IgD-negative memory B cell (primary cell): ENCODE measurements around the gene TYMP. TPM values are rescaled to one million over a fixed set of nuclear protein-coding genes. Genes with fewer than 3 reads are reported as not detected.

Experiments
- H3K27ac Mint-ChIP-seq, 3 donors: one replicate each; pipeline ENCODE4 v1.8.0; 2020 to 2022; ENCODE audit warnings: mild to moderate bottlenecking in 3 of 3, mixed read lengths in 3 of 3, moderate library complexity in 1 of 3
- H3K27me3 Mint-ChIP-seq: one replicate; pipeline ENCODE4 v1.8.0; 2021; ENCODE audit warnings: mixed read lengths
- H3K36me3 Mint-ChIP-seq: one replicate; pipeline ENCODE4 v1.8.0; 2020; ENCODE audit warnings: mild to moderate bottlenecking, mixed read lengths
- H3K4me1 Mint-ChIP-seq, 3 donors: one replicate each; pipeline ENCODE4 v1.8.0; 2020 to 2022; ENCODE audit warnings: mixed read lengths in 3 of 3, mild to moderate bottlenecking in 1 of 3
- H3K4me3 Mint-ChIP-seq, 4 donors: one replicate each; pipeline ENCODE4 v1.8.0; 2020 to 2022; ENCODE audit warnings: mild to moderate bottlenecking in 4 of 4, mixed read lengths in 4 of 4, moderate library complexity in 3 of 4
- H3K9me3 Mint-ChIP-seq, 3 donors: one replicate each; pipeline ENCODE4 v1.8.0; 2020 to 2021; ENCODE audit warnings: mixed read lengths in 3 of 3, mild to moderate bottlenecking in 1 of 3
- polyA plus RNA-seq: library from polyadenylated mRNA; unstranded; fragments of 300-500 nt; fragmentation: Illumina TruSeq; gene quantifications from one replicate; pipeline ENCODE4 v1.2.3, GENCODE V29; 2021

Gene TYMP
- polyA plus RNA-seq, 1 donor from 2014 or later, result 56.8 TPM

DNA sequence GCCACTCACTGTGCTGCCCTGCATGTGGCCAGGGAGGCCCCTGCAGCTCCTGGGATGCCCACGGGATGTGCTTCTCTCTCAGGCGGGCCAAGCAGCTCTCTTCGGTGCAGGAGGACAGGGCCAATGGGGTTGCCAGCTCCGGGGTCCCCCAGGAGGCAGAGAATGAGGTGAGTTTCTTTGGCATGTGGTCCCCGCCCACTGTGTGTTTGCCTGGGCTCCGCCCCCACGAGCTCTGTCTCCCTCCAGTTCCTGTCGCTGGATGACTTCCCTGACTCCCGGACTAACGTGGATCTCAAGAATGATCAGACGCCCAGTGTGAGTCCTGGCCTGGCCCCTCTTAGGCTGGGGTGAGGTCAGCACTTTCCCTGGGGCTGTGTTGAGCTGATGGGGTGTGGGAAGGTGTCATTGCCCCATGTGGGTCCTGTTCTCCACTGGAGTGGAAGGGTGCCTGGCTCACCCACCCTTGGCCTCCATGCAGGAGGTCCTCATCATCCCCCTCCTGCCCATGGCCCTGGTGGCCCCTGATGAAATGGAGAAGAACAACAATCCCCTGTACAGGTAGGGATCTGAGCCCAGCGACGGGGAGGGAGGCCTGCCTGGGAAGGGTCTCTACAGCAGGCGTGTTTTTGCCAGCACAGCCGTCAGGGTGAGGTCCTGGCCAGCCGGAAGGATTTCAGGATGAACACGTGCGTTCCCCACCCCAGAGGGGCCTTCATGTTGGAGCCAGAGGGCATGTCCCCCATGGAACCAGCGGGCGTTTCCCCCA lies 12.1 kb downstream of the TYMP start:
- no peaks in the 10 kb centered on the region for H3K9me3 Mint-ChIP-seq

DNA sequence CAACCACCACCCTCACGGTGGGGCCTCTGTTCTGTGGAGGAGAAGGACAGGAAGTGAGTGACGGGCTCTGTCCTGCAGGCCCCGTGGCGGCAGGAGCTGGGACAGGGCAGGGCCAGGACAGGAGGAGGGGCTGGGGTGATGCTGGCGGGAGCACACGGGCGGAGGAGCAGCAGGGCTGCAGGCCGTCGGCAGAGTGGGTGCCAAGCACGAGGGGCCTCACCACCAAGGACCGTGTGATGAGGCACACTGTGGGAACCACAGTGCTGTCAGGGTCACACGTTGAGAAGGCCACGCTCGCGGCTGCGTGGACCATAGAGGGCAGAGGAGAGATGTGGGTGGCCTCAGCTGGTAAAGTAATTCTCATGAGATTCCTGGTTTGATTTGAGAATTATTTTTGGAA lies 12.9 kb downstream of the TYMP start:
- H3K9me3 Mint-ChIP-seq, result no peaks in the 10 kb centered on the region
- no peaks in the 10 kb centered on the region for H3K27me3 Mint-ChIP-seq
- H3K4me1 Mint-ChIP-seq, result peaks cover 0 to 5% (median 3%) of the 10 kb centered on the region in 3 donors
- no peak overlapping the region for H3K4me3 Mint-ChIP-seq
- no peaks in the 10 kb centered on the region for H3K36me3 Mint-ChIP-seq
- H3K27ac Mint-ChIP-seq, result no peak overlapping the region

More for the DNA sequence above, 12.1 kb downstream of the TYMP start:
- Mint-ChIP-seq H3K36me3 (no peaks in the 10 kb centered on the region), H3K27ac (no peak overlapping the region), H3K27me3 (no peaks in the 10 kb centered on the region), H3K4me1 (peaks cover 0 to 5% (median 3%) of the 10 kb centered on the region in 3 donors), H3K4me3 (no peak overlapping the region)

DNA sequence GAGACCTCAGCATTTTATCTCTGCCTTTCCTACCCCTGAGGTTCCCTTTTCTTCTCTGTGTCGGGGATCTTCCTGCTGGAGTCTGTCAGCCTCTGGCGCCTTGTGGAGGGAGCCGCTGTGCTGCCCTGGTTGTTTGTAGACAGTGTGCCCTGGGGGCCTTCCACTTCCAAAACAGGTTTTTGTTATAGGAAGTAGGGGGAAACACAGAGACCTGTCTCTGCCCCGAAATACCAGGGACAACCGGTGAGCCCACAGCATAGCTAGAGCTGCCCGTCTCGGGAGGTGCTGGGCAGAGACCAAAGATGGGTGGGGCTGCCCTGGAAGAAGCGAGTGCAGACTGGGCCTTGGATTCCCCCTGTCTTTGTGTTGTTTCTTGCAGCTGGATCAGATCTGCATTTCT lies 13.7 kb downstream of the TYMP start:
- no peaks in the 10 kb centered on the region for H3K9me3 Mint-ChIP-seq
- H3K36me3 Mint-ChIP-seq, result no peaks in the 10 kb centered on the region
- H3K4me3 Mint-ChIP-seq, result no peak overlapping the region
- peaks cover 0 to 5% (median 3%) of the 10 kb centered on the region in 3 donors for H3K4me1 Mint-ChIP-seq
- no peaks in the 10 kb centered on the region for H3K27me3 Mint-ChIP-seq
- peak overlapping the region in 1 of 3 donors; percentile 42 for H3K27ac Mint-ChIP-seq

- Mint-ChIP-seq H3K4me3 (no peak overlapping the region), H3K27me3 (no peaks in the 10 kb centered on the region)
Observed at GRCh38 chr22:50513175-50513574, 16.6 kb downstream of the TYMP start.

DNA sequence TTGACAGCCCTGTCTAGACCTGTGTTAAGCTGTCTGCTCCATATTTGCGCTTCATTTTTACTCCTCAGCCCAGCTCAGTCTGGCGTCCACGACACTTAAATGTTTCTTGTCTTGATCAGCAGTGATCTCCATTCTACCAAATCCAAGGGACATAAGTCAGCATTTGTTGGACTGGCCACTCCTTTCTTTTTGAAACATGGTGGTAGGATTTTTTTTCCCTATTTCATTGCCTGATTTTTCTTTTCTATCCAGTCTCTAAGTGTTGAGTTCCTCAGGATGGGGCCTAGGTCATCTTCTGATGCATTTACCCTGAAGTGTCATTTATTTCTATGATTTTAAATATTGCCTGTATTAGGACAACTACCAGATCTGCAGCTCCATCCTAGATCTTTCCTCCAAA lies 20.9 kb downstream of the TYMP start:
- no peaks in the 10 kb centered on the region for H3K9me3 Mint-ChIP-seq
- peak overlapping the region; percentile 84 to 98 (median 97) for H3K27ac Mint-ChIP-seq
- peak overlapping the region; percentile 90 to 99 (median 95) for H3K4me3 Mint-ChIP-seq
- peaks cover 9 to 14% (median 11%) of the 10 kb centered on the region in 3 donors for H3K4me1 Mint-ChIP-seq
- H3K27me3 Mint-ChIP-seq, result no peaks in the 10 kb centered on the region
- no peaks in the 10 kb centered on the region for H3K36me3 Mint-ChIP-seq

More at GRCh38 chr22:50513175-50513574, 16.6 kb downstream of the TYMP start:
- Mint-ChIP-seq H3K36me3 (no peaks in the 10 kb centered on the region), H3K27ac (peak overlapping the region in 2 of 3 donors; percentile 16 to 46), H3K9me3 (no peaks in the 10 kb centered on the region), H3K4me1 (peaks cover 9 to 14% (median 11%) of the 10 kb centered on the region in 3 donors)

- H3K36me3 Mint-ChIP-seq, result no peaks in the 10 kb centered on the region
- H3K9me3 Mint-ChIP-seq, result no peaks in the 10 kb centered on the region
Observed at GRCh38 chr22:50507991-50508884, 21.6 kb downstream of the TYMP start, which contains the start of gene NCAPH2. Gene NCAPH2, plus strand, starts transcription at chr22:50508224. Its CDS starts 114 bp downstream, at chr22:50508338.

DNA sequence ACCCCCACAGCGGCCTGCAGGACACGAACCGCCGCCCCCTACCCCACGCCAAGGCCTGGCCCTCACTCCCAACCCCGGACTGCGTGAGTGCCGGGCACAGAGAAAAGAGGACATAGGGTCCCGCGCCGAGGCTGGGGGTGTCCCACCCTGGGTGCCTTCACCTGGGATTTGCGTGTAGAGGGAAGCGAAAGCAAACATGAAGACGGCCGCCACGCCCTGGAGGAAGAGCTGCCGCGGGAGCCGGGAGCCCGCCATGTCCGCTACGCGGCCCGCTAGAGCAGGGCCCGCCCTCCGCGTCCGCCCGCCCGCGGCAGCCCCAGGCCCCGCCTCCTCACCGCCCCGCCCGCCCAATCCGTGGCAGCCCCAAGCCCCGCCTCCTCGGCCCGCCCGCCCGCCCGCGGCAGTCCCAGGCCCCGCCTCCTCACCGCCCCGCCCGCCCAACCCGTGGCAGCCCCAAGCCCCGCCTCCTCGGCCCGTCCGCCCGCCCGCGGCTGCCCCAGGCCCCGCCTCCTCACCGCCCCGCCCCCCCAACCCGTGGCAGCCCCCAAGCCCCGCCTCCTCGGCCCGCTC lies 22.3 kb downstream of the TYMP start, which contains the start of gene LMF2:
TSS of gene LMF2 (minus strand) at position 282 of the 570 bp plus-strand sequence. CDS start at position 255, 27 bp downstream.
- peak within 1 kb of the TSS; percentile 94 to 98 (median 97) for H3K27ac Mint-ChIP-seq
- H3K27me3 Mint-ChIP-seq, result no peaks in the 10 kb centered on the region
- no peaks in the 10 kb centered on the region for H3K36me3 Mint-ChIP-seq
- peaks cover 9 to 14% (median 10%) of the 10 kb centered on the region in 3 donors for H3K4me1 Mint-ChIP-seq
- H3K9me3 Mint-ChIP-seq, result no peaks in the 10 kb centered on the region
- H3K4me3 Mint-ChIP-seq, result peak within 1 kb of the TSS; percentile 94 to 99 (median 96)

More at GRCh38 chr22:50507991-50508884, 21.6 kb downstream of the TYMP start, which contains the start of gene NCAPH2:
- H3K27me3 Mint-ChIP-seq, result no peaks in the 10 kb centered on the region
- H3K4me1 Mint-ChIP-seq, result peaks cover 9 to 14% (median 10%) of the 10 kb centered on the region in 3 donors
- H3K27ac Mint-ChIP-seq, result peak within 1 kb of the TSS; percentile 94 to 98 (median 97)
- peak within 1 kb of the TSS; percentile 94 to 99 (median 96) for H3K4me3 Mint-ChIP-seq

DNA sequence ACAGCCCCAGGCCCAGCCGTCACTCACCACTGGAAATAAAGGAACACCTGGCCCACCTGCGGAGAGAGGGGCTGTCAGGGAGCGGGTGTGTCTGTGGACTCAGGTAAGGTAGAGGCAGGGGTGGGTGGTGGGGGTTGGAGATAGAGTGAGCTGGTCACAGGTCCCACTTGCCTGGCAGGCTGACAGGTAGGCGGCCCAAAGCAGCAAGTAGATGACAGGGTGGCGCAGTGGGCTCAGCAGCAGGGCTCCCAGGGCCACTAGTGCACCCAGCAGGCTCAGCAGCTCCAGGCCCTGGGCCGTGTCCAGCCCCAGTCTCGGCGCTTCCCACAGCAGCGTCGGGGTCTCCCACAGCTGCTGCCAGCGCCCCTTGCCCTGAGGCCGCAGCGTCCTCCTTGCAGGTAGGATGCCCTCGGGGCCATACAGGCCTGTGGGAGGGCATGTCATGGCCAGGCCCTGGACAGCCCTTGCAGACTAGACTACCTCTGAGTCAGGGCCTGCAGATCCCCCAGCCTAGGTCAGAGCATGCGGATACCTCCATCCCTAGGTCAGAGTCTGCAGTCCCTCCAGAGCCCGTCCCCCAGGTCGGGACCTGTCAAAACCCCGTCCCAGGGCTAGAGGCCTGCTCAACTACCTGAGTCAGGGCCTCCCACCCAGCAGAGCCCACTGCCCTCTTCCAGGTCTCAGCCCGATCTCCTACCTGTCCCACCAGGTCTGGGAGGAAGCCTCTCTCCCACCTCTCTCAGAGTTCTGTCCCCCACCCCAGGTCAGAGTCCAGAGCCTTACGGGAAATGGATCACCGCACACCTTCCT lies 23.0 kb downstream of the TYMP start:
- Mint-ChIP-seq H3K4me3 (peak overlapping the region; percentile 94 to 98 (median 96)), H3K27ac (peak overlapping the region; percentile 92 to 94 (median 93)), H3K27me3 (no peaks in the 10 kb centered on the region), H3K36me3 (no peaks in the 10 kb centered on the region), H3K9me3 (no peaks in the 10 kb centered on the region), H3K4me1 (peaks cover 9 to 14% (median 11%) of the 10 kb centered on the region in 3 donors)

GRCh38 chr22:50505776-50506610 lies 23.8 kb downstream of the TYMP start:
- no peaks in the 10 kb centered on the region for H3K36me3 Mint-ChIP-seq
- H3K4me1 Mint-ChIP-seq, result peaks cover 9 to 14% (median 11%) of the 10 kb centered on the region in 3 donors

GRCh38 chr22:50505276-50505775 lies 24.5 kb downstream of the TYMP start:
- peaks cover 9 to 14% (median 11%) of the 10 kb centered on the region in 3 donors for H3K4me1 Mint-ChIP-seq
- no peaks in the 10 kb centered on the region for H3K9me3 Mint-ChIP-seq
- H3K27me3 Mint-ChIP-seq, result no peaks in the 10 kb centered on the region
- H3K36me3 Mint-ChIP-seq, result no peaks in the 10 kb centered on the region
- H3K4me3 Mint-ChIP-seq, result peak overlapping the region in 2 of 4 donors; percentile 29 to 32
- no peak overlapping the region for H3K27ac Mint-ChIP-seq

More at GRCh38 chr22:50505776-50506610, 23.8 kb downstream of the TYMP start:
- H3K4me3 Mint-ChIP-seq, result peak overlapping the region in 2 of 4 donors; percentile 28 to 29
- H3K27me3 Mint-ChIP-seq, result no peaks in the 10 kb centered on the region
- no peaks in the 10 kb centered on the region for H3K9me3 Mint-ChIP-seq
- no peak overlapping the region for H3K27ac Mint-ChIP-seq

DNA sequence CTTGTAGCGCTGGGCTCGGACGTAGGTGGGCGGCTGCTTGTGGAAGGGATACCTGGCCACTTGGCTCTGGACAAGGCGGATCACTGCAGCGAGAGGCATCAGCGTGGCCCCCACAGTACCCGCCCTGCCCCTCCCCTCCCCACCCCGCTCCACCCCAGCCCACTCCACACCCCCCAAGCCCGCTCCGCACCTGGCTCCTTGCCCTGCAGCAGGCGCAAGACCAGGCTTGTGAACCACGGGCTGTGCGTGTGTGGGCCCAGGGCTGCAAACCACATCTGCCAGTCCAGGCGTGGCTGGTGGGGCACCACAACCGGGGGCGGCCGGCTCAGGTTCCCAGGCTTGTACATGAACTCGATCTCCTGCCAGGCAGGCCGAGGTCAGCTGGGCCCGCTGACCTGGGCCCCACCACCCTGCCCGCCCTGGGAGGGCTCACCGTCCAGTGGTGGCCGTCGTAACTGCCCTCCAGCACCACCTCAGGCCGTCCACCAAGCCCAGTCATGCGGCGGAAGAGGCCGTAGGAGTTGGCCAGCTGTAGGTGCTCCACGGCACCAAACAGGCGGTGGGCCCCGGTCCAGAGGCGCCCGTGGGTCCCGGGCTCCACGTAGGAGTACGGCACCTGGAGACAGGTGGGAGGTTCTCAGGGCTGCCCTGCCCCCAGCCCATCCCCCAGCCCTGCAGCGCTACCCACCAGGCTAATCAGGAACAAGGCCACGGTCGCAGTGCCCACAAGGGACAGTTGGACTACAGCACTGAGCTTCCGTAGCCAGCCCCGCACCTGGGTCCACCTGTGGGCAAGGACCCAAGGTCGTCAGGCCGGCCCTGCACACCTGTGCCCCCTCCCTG lies 25.2 kb downstream of the TYMP start:
- Mint-ChIP-seq H3K4me1 (peaks cover 8 to 13% (median 10%) of the 10 kb centered on the region in 3 donors), H3K9me3 (no peaks in the 10 kb centered on the region), H3K36me3 (no peaks in the 10 kb centered on the region), H3K27ac (no peak overlapping the region), H3K27me3 (no peaks in the 10 kb centered on the region), H3K4me3 (no peak overlapping the region)

- H3K4me1 Mint-ChIP-seq, result peaks cover 1 to 6% (median 4%) of the 10 kb centered on the region in 3 donors
- no peak overlapping the region for H3K27ac Mint-ChIP-seq
- no peaks in the 10 kb centered on the region for H3K36me3 Mint-ChIP-seq
- no peaks in the 10 kb centered on the region for H3K27me3 Mint-ChIP-seq
- H3K9me3 Mint-ChIP-seq, result no peaks in the 10 kb centered on the region
- H3K4me3 Mint-ChIP-seq, result no peak overlapping the region
Observed at GRCh38 chr22:50503475-50504145, 26.2 kb downstream of the TYMP start.
